A549 (cell line): ENCODE measurements around the gene SOWAHC. TPM values are rescaled to one million over a fixed set of nuclear protein-coding genes. Genes with fewer than 3 reads are reported as not detected.

Experiments
- ATAC-seq, 2 experiments: fragments of 200-7000 bp in 1 of 2; fragments of >200 bp in 1 of 2; cut with Nextera tagmentation in 1 of 2; cut with Tn5 transposase in 1 of 2; 3 replicates each; pipeline versions ENCODE4 v1.8.0 to v1.9.1; 2018 to 2020; ENCODE audit warnings: mild to moderate bottlenecking in 1 of 2, moderate library complexity in 1 of 2
- CTCF ChIA-PET: fragments of 300-600 bp; sonication (Branson Sonifier 250); formaldehyde crosslinking; extraction: SDS; loops from one replicate; lab custom pipeline; 2021; ENCODE audit warnings: antibody characterized with exemption, inconsistent platforms; lab: Yijun Ruan, JAX
- POLR2A ChIA-PET: fragments of 350-600 bp; formaldehyde crosslinking; extraction: SDS; loops from one replicate; lab custom pipeline; 2021; ENCODE audit warnings: antibody characterized with exemption, inconsistent platforms; lab: Yijun Ruan, JAX
- DNase-seq, 2 experiments: peaks; one replicate each; pipeline versions ENCODE4 v3.0.0 to v3.0.0-alpha.2; 2011 to 2016; ENCODE audit warnings: low read depth in 1 of 2, low spot score in 1 of 2
- FAIRE-seq: peaks from 2 replicates; lab custom pipeline; 2011; peaks lifted over from hg19 to GRCh38; lab: Jason Lieb, UNC
- H3K27ac ChIP-seq, 2 experiments: fragments of >200 bp; sonication (Bioruptor Twin); formaldehyde crosslinking; 3 replicates each; pipeline ENCODE4 v1.5.1; 2016 to 2017
- H3K4me1 ChIP-seq: fragments of >200 bp; sonication (Bioruptor Twin); formaldehyde crosslinking; 3 replicates; pipeline ENCODE4 v1.6.1; 2016
- H3K4me2 ChIP-seq: fragments of >200 bp; sonication (Bioruptor Twin); formaldehyde crosslinking; 3 replicates; pipeline ENCODE4 v1.6.1; 2016
- H3K4me3 ChIP-seq: fragments of >200 bp; sonication (Bioruptor Twin); formaldehyde crosslinking; 3 replicates; pipeline ENCODE4 v1.5.1; 2016
- H3K9me3 ChIP-seq: fragments of >200 bp; sonication (Bioruptor Twin); formaldehyde crosslinking; 3 replicates; pipeline ENCODE4 v1.6.1; 2016
- BHLHE40 ChIP-seq: IDR thresholded peaks from 2 replicates; pipeline ENCODE4 v1.6.1; 2012; ENCODE audit warnings: low read depth, low read length, inconsistent platforms
- CEBPB ChIP-seq, 2 experiments: fragments of >200 bp in 1 of 2; sonication (Bioruptor Twin) in 1 of 2; formaldehyde crosslinking in 1 of 2; IDR thresholded peaks; 2 replicates each; pipeline ENCODE4 v1.6.1; 2012 to 2016
- CHD2 ChIP-seq: fragments of 150-350 bp; IDR thresholded peaks from 2 replicates; pipeline ENCODE4 v1.6.1; 2014; ENCODE audit warnings: low read length; ENCODE audit not compliant: partially characterized antibody
- E2F6 ChIP-seq: IDR thresholded peaks from 2 replicates; pipeline ENCODE4 v1.6.1; 2012; ENCODE audit warnings: low read depth, borderline replicate concordance
- EHF ChIP-seq: fragments of 250-450 bp; sonication (Bioruptor Pico); IDR thresholded peaks from 2 replicates; pipeline ENCODE4 v1.5.0; 2020; ENCODE audit warnings: mild to moderate bottlenecking
- EHMT2 ChIP-seq: fragments of 200-600 bp; sonication (generic); IDR thresholded peaks from 2 replicates; pipeline ENCODE4 v1.6.1; 2016; ENCODE audit warnings: antibody characterized with exemption, low read depth, mild to moderate bottlenecking, moderate library complexity
- EP300 ChIP-seq, 2 experiments: fragments of >200 bp; sonication (Bioruptor Twin); formaldehyde crosslinking; IDR thresholded peaks; 2 replicates in 1 of 2; 3 replicates in 1 of 2; pipeline ENCODE4 v1.6.1; 2016 to 2017
- FOSL2 ChIP-seq, 2 experiments: fragments of 450-650 bp in 1 of 2; fragments of >200 bp in 1 of 2; sonication (Bioruptor Twin) in 1 of 2; formaldehyde crosslinking; IDR thresholded peaks; 2 replicates each; pipeline versions ENCODE4 v1.5.0 to v1.6.1; 2016 to 2020; ENCODE audit warnings: mild to moderate bottlenecking in 1 of 2, moderate library complexity in 1 of 2
- HES2 ChIP-seq: fragments of >200 bp; sonication (Bioruptor Twin); formaldehyde crosslinking; IDR thresholded peaks from 2 replicates; pipeline ENCODE4 v1.6.1; 2016
- HOXA7 ChIP-seq: fragments of 250-450 bp; sonication (Bioruptor Pico); IDR thresholded peaks from 2 replicates; pipeline ENCODE4 v1.5.0; 2020; ENCODE audit warnings: mild to moderate bottlenecking, moderate library complexity
- HOXB13 ChIP-seq: fragments of 250-450 bp; sonication (Bioruptor Pico); IDR thresholded peaks from 2 replicates; pipeline ENCODE4 v1.5.0; 2020; ENCODE audit warnings: low read depth, mild to moderate bottlenecking, moderate library complexity
- JUNB ChIP-seq: fragments of >200 bp; sonication (Bioruptor Twin); formaldehyde crosslinking; IDR thresholded peaks from 2 replicates; pipeline ENCODE4 v1.6.1; 2016
- KDM5A ChIP-seq: fragments of 200-600 bp; sonication (generic); IDR thresholded peaks from 2 replicates; pipeline ENCODE4 v1.6.1; 2016; ENCODE audit warnings: antibody characterized with exemption, mild to moderate bottlenecking
- MAFK ChIP-seq: fragments of 450-650 bp; IDR thresholded peaks from 2 replicates; pipeline ENCODE4 v1.6.1; 2014; ENCODE audit not compliant: partially characterized antibody
- MYC ChIP-seq: IDR thresholded peaks from 2 replicates; pipeline ENCODE4 v1.6.1; 2012; ENCODE audit warnings: mild to moderate bottlenecking, inconsistent platforms, low read length, improper control_type of control experiment, borderline replicate concordance
- NFE2L2 ChIP-seq: fragments of 150-350 bp; conservative IDR thresholded peaks from 2 replicates; pipeline ENCODE4 v1.6.1; 2014; ENCODE audit warnings: low read length
- PHF8 ChIP-seq: fragments of 200-600 bp; sonication (generic); IDR thresholded peaks from 2 replicates; pipeline ENCODE4 v1.6.1; 2016; ENCODE audit warnings: low read depth, mild to moderate bottlenecking, antibody characterized with exemption, moderate library complexity, borderline replicate concordance
- USF2 ChIP-seq: fragments of 450-650 bp; IDR thresholded peaks from 2 replicates; pipeline ENCODE4 v1.6.1; 2014; ENCODE audit warnings: antibody characterized with exemption
- WGBS: methylation state at CpG from one replicate; pipeline ENCODE4 v1.1.6; 2017; ENCODE audit errors: missing lambda C conversion rate; 5-methylcytosine and 5-hydroxymethylcytosine counted together
- polyA plus RNA-seq, 4 experiments: library from polyadenylated mRNA; depleted of rRNA in 3 of 4; stranded (reverse); fragments of >200 nt; fragmentation: RNase III in 1 of 4; extraction: RNeasy Plus Mini Kit Qiagen cat#74134 plus additional on column Dnase treatment in 1 of 4; gene quantifications; 2 replicates in 3 of 4; 3 replicates in 1 of 4; pipeline ENCODE4 v1.2.3, GENCODE V29; 2011 to 2017
- TF ChIP-seq, protein P1 (sequence below): fragments of 200-600 bp; sonication (generic); IDR thresholded peaks from 2 replicates; pipeline ENCODE4 v1.6.1; 2016; ENCODE audit warnings: antibody characterized with exemption, mild to moderate bottlenecking, moderate library complexity
- TF ChIP-seq, protein P2 (sequence below): fragments of >200 bp; sonication (Bioruptor Twin); formaldehyde crosslinking; IDR thresholded peaks from 3 replicates; pipeline ENCODE4 v1.5.1; 2016
- TF ChIP-seq, protein P3 (sequence below): fragments of 250-450 bp; sonication (Bioruptor Pico); IDR thresholded peaks from 2 replicates; pipeline ENCODE4 v1.5.0; 2021; ENCODE audit warnings: mild to moderate bottlenecking, moderate library complexity, borderline replicate concordance

Gene SOWAHC
- polyA plus RNA-seq, 2 of the 4 experiments (the other 2 are of a cell fraction) = 13.7 to 14.2 TPM

DNA sequence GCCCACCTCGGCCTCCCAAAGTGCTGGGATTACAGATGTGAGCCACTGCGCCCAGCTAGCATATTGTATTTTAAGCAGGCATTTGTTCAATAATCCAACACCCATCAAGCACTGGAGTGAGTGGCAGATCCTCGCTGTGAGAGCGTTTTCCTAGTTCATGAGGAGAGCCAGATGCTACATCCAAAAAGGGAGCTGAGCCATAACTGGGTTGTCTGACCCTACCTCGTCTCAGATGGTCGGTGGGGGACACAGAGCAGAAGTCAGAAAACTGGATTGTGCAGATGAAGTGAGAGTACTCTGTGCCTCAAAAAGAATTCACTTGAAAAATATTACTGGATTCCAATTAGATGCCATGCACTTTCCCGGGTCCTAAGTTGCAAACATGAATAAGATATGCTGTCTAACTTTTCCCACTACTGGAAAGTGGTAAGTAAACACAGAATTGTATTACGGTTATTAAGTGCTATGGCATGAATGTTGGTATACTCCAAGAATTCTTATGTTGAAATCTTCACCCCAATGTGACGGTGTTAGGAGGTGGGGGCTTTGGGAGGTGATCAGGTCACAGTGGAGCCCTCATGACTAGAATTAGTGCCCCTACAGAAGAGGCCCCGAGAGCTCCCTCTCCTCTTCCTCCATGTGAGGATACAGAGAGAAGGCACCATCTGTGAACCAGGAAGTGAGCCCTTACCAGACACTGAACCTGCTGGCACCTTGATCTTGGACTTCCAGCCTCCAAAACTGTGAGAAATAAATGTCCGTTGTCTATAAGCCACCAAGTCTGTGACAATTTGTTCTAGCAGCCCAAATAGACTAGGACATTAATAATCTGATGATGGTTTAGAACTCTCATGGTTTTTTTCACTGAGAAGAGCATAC lies 21.5 kb downstream of the SOWAHC start (continued):
- TF ChIP-seq, protein P1, sequence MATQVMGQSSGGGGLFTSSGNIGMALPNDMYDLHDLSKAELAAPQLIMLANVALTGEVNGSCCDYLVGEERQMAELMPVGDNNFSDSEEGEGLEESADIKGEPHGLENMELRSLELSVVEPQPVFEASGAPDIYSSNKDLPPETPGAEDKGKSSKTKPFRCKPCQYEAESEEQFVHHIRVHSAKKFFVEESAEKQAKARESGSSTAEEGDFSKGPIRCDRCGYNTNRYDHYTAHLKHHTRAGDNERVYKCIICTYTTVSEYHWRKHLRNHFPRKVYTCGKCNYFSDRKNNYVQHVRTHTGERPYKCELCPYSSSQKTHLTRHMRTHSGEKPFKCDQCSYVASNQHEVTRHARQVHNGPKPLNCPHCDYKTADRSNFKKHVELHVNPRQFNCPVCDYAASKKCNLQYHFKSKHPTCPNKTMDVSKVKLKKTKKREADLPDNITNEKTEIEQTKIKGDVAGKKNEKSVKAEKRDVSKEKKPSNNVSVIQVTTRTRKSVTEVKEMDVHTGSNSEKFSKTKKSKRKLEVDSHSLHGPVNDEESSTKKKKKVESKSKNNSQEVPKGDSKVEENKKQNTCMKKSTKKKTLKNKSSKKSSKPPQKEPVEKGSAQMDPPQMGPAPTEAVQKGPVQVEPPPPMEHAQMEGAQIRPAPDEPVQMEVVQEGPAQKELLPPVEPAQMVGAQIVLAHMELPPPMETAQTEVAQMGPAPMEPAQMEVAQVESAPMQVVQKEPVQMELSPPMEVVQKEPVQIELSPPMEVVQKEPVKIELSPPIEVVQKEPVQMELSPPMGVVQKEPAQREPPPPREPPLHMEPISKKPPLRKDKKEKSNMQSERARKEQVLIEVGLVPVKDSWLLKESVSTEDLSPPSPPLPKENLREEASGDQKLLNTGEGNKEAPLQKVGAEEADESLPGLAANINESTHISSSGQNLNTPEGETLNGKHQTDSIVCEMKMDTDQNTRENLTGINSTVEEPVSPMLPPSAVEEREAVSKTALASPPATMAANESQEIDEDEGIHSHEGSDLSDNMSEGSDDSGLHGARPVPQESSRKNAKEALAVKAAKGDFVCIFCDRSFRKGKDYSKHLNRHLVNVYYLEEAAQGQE = no peak
- TF ChIP-seq MYC (no peak), HOXB13 (CRISPR knock-in tag) (no peak)
- TF ChIP-seq, all 56 proteins: peak for 0

GRCh38 chr2:109636317-109636716 lies 22.2 kb downstream of the SOWAHC start:
- H3K27ac ChIP-seq = no peak overlapping the region
- WGBS = 61% methylated on average over 1 of the region's 1 CpG
- ATAC-seq = no peak
- no peaks in the 10 kb centered on the region for H3K9me3 ChIP-seq
- H3K4me2 ChIP-seq = no peak overlapping the region
- FAIRE-seq = no peak
- peaks cover 5% of the 10 kb centered on the region; the same call in 1 of the 3 replicates for H3K4me1 ChIP-seq
- POLR2A ChIA-PET = no interaction called here
- TF ChIP-seq CEBPB (IDR thresholded peaks at IDR 0.05) (no peak), EHF (CRISPR knock-in tag) (no peak), EP300 (IDR thresholded peaks at IDR 0.05) (no peak), E2F6 (no peak), USF2 (no peak), KDM5A (no peak), PHF8 (no peak), MAFK (no peak)
- TF ChIP-seq, protein P2, sequence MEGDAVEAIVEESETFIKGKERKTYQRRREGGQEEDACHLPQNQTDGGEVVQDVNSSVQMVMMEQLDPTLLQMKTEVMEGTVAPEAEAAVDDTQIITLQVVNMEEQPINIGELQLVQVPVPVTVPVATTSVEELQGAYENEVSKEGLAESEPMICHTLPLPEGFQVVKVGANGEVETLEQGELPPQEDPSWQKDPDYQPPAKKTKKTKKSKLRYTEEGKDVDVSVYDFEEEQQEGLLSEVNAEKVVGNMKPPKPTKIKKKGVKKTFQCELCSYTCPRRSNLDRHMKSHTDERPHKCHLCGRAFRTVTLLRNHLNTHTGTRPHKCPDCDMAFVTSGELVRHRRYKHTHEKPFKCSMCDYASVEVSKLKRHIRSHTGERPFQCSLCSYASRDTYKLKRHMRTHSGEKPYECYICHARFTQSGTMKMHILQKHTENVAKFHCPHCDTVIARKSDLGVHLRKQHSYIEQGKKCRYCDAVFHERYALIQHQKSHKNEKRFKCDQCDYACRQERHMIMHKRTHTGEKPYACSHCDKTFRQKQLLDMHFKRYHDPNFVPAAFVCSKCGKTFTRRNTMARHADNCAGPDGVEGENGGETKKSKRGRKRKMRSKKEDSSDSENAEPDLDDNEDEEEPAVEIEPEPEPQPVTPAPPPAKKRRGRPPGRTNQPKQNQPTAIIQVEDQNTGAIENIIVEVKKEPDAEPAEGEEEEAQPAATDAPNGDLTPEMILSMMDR = no peak
- TF ChIP-seq, all 56 proteins: peak for 0
- CTCF ChIA-PET = interaction anchor here (0.8 to 1.6 kb wide), 2 partner anchors 9 to 90 kb away, joined by 3 read pairs; no protein-coding TSS in a partner anchor
- H3K4me3 ChIP-seq = no peak overlapping the region
- DNase-seq = no peak

GRCh38 chr2:109637749-109638570 lies 23.8 kb downstream of the SOWAHC start:
- POLR2A ChIA-PET = no interaction called here
- DNase-seq (no peak), FAIRE-seq (no peak), ATAC-seq (no peak)
- CTCF ChIA-PET = interaction anchor here (1.0 to 1.6 kb wide), 2 partner anchors 8 to 92 kb away, joined by 3 read pairs; no protein-coding TSS in a partner anchor
- H3K4me1 ChIP-seq = no peaks in the 10 kb centered on the region
- H3K4me3 ChIP-seq = no peak overlapping the region
- TF ChIP-seq, protein P3, sequence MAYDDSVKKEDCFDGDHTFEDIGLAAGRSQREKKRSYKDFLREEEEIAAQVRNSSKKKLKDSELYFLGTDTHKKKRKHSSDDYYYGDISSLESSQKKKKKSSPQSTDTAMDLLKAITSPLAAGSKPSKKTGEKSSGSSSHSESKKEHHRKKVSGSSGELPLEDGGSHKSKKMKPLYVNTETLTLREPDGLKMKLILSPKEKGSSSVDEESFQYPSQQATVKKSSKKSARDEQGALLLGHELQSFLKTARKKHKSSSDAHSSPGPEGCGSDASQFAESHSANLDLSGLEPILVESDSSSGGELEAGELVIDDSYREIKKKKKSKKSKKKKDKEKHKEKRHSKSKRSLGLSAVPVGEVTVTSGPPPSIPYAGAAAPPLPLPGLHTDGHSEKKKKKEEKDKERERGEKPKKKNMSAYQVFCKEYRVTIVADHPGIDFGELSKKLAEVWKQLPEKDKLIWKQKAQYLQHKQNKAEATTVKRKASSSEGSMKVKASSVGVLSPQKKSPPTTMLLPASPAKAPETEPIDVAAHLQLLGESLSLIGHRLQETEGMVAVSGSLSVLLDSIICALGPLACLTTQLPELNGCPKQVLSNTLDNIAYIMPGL = no peak
- TF ChIP-seq BHLHE40 (no peak), EHMT2 (no peak), HOXA7 (no peak), NFE2L2 (no peak), CHD2 (no peak), MAFK (no peak), FOSL2 (IDR thresholded peaks at IDR 0.05) (no peak), FOSL2 (CRISPR knock-in tag; IDR thresholded peaks at IDR 0.05) (no peak), JUNB (no peak), HES2 (no peak)
- H3K4me2 ChIP-seq = no peak overlapping the region
- H3K9me3 ChIP-seq = no peaks in the 10 kb centered on the region
- WGBS = 78% methylated on average over 9 of the region's 9 CpGs
- no peak overlapping the region for H3K27ac ChIP-seq
